Measurements from ENCODE around the gene BRSK2.
A peak's percentile ranks its signal among the peaks of the same experiment; 100 is the strongest.

Gene BRSK2

GRCh38 chr11:1456596-1457325, 67.0 kb downstream of the BRSK2 start:
- H3K4me3 ChIP-seq (ENCODE audit: low read length in 2 of 2), result no peak overlapping the region
- no peaks in the 10 kb centered on the region for H3K9me3 ChIP-seq (ENCODE audit: control insufficient read depth in 2 of 2, low read length in 2 of 2)
- H3K27ac ChIP-seq (ENCODE audit: low read depth in 2 of 2, low read length in 2 of 2), result no peak overlapping the region
- peaks cover 6% of the 10 kb centered on the region in 2 donors for H3K4me1 ChIP-seq (ENCODE audit: control insufficient read depth in 2 of 2, insufficient read depth in 2 of 2, low read length in 2 of 2)
- peaks cover 2 to 3% of the 10 kb centered on the region in 2 donors for H3K27me3 ChIP-seq (ENCODE audit: control insufficient read depth in 2 of 2, insufficient read depth in 2 of 2, low read length in 2 of 2)
- H3K9ac ChIP-seq (ENCODE audit: low read depth in 1 of 2, low read length in 2 of 2), result no peak overlapping the region
- no peaks in the 10 kb centered on the region for H3K36me3 ChIP-seq (ENCODE audit: control insufficient read depth in 2 of 2, insufficient read depth in 2 of 2, low read length in 2 of 2)

GRCh38 chr11:1457326-1457680, 67.6 kb downstream of the BRSK2 start:
- H3K27ac ChIP-seq (ENCODE audit: low read depth in 2 of 2, low read length in 2 of 2), result no peak overlapping the region
- H3K36me3 ChIP-seq (ENCODE audit: control insufficient read depth in 2 of 2, insufficient read depth in 2 of 2, low read length in 2 of 2), result no peaks in the 10 kb centered on the region
- H3K27me3 ChIP-seq (ENCODE audit: control insufficient read depth in 2 of 2, insufficient read depth in 2 of 2, low read length in 2 of 2), result peaks cover 2 to 3% of the 10 kb centered on the region in 2 donors
- H3K4me3 ChIP-seq (ENCODE audit: low read length in 2 of 2), result no peak overlapping the region
- no peaks in the 10 kb centered on the region for H3K9me3 ChIP-seq (ENCODE audit: control insufficient read depth in 2 of 2, low read length in 2 of 2)
- no peak overlapping the region for H3K9ac ChIP-seq (ENCODE audit: low read depth in 1 of 2, low read length in 2 of 2)
- peaks cover 6% of the 10 kb centered on the region in 2 donors for H3K4me1 ChIP-seq (ENCODE audit: control insufficient read depth in 2 of 2, insufficient read depth in 2 of 2, low read length in 2 of 2)

GRCh38 chr11:1457856-1458255, 68.1 kb downstream of the BRSK2 start:
- Histone ChIP-seq H3K27ac (ENCODE audit: low read depth in 2 of 2, low read length in 2 of 2) (no peak overlapping the region), H3K4me1 (ENCODE audit: control insufficient read depth in 2 of 2, insufficient read depth in 2 of 2, low read length in 2 of 2) (peaks cover 6% of the 10 kb centered on the region in 2 donors), H3K36me3 (ENCODE audit: control insufficient read depth in 2 of 2, insufficient read depth in 2 of 2, low read length in 2 of 2) (no peaks in the 10 kb centered on the region)

GRCh38 chr11:1458340-1459218, 68.8 kb downstream of the BRSK2 start:
- Histone ChIP-seq H3K36me3 (ENCODE audit: control insufficient read depth in 2 of 2, insufficient read depth in 2 of 2, low read length in 2 of 2) (no peaks in the 10 kb centered on the region), H3K4me3 (ENCODE audit: low read length in 2 of 2) (no peak overlapping the region), H3K27me3 (ENCODE audit: control insufficient read depth in 2 of 2, insufficient read depth in 2 of 2, low read length in 2 of 2) (peaks cover 0 to under 1% of the 10 kb centered on the region in 2 donors), H3K4me1 (ENCODE audit: control insufficient read depth in 2 of 2, insufficient read depth in 2 of 2, low read length in 2 of 2) (peaks cover 6% of the 10 kb centered on the region in 2 donors), H3K9ac (ENCODE audit: low read depth in 1 of 2, low read length in 2 of 2) (no peak overlapping the region), H3K27ac (ENCODE audit: low read depth in 2 of 2, low read length in 2 of 2) (peak overlapping the region in 1 of 2 donors; percentile 65), H3K9me3 (ENCODE audit: control insufficient read depth in 2 of 2, low read length in 2 of 2) (no peaks in the 10 kb centered on the region)

More at GRCh38 chr11:1457856-1458255, 68.1 kb downstream of the BRSK2 start:
- H3K4me3 ChIP-seq (ENCODE audit: low read length in 2 of 2), result no peak overlapping the region
- H3K27me3 ChIP-seq (ENCODE audit: control insufficient read depth in 2 of 2, insufficient read depth in 2 of 2, low read length in 2 of 2), result peaks cover 1 to 3% of the 10 kb centered on the region in 2 donors
- H3K9me3 ChIP-seq (ENCODE audit: control insufficient read depth in 2 of 2, low read length in 2 of 2), result no peaks in the 10 kb centered on the region
- no peak overlapping the region for H3K9ac ChIP-seq (ENCODE audit: low read depth in 1 of 2, low read length in 2 of 2)

- H3K9ac ChIP-seq (ENCODE audit: low read depth in 1 of 2, low read length in 2 of 2), result no peak overlapping the region
- H3K36me3 ChIP-seq (ENCODE audit: control insufficient read depth in 2 of 2, insufficient read depth in 2 of 2, low read length in 2 of 2), result no peaks in the 10 kb centered on the region
- no peak overlapping the region for H3K4me3 ChIP-seq (ENCODE audit: low read length in 2 of 2)
- H3K27ac ChIP-seq (ENCODE audit: low read depth in 2 of 2, low read length in 2 of 2), result peak overlapping the region; percentile 9 to 65
- H3K4me1 ChIP-seq (ENCODE audit: control insufficient read depth in 2 of 2, insufficient read depth in 2 of 2, low read length in 2 of 2), result peaks cover 6% of the 10 kb centered on the region in 2 donors
- no peaks in the 10 kb centered on the region for H3K27me3 ChIP-seq (ENCODE audit: control insufficient read depth in 2 of 2, insufficient read depth in 2 of 2, low read length in 2 of 2)
- H3K9me3 ChIP-seq (ENCODE audit: control insufficient read depth in 2 of 2, low read length in 2 of 2), result no peaks in the 10 kb centered on the region
Measured at GRCh38 chr11:1459219-1459575, 69.5 kb downstream of the BRSK2 start.

GRCh38 chr11:1459764-1460395, 70.1 kb downstream of the BRSK2 start:
- Histone ChIP-seq H3K9ac (ENCODE audit: low read depth in 1 of 2, low read length in 2 of 2) (no peak overlapping the region), H3K27me3 (ENCODE audit: control insufficient read depth in 2 of 2, insufficient read depth in 2 of 2, low read length in 2 of 2) (no peaks in the 10 kb centered on the region), H3K27ac (ENCODE audit: low read depth in 2 of 2, low read length in 2 of 2) (peak overlapping the region; percentile 22 to 65), H3K36me3 (ENCODE audit: control insufficient read depth in 2 of 2, insufficient read depth in 2 of 2, low read length in 2 of 2) (peaks cover 0 to 3% of the 10 kb centered on the region in 2 donors), H3K9me3 (ENCODE audit: control insufficient read depth in 2 of 2, low read length in 2 of 2) (no peaks in the 10 kb centered on the region), H3K4me1 (ENCODE audit: control insufficient read depth in 2 of 2, insufficient read depth in 2 of 2, low read length in 2 of 2) (peaks cover 6% of the 10 kb centered on the region in 2 donors), H3K4me3 (ENCODE audit: low read length in 2 of 2) (no peak overlapping the region)

- Histone ChIP-seq H3K36me3 (ENCODE audit: control insufficient read depth in 2 of 2, insufficient read depth in 2 of 2, low read length in 2 of 2) (peaks cover 2 to 3% of the 10 kb centered on the region in 2 donors), H3K9me3 (ENCODE audit: control insufficient read depth in 2 of 2, low read length in 2 of 2) (no peaks in the 10 kb centered on the region), H3K27ac (ENCODE audit: low read depth in 2 of 2, low read length in 2 of 2) (peak overlapping the region; percentile 64 to 70), H3K27me3 (ENCODE audit: control insufficient read depth in 2 of 2, insufficient read depth in 2 of 2, low read length in 2 of 2) (no peaks in the 10 kb centered on the region), H3K9ac (ENCODE audit: low read depth in 1 of 2, low read length in 2 of 2) (peak overlapping the region; percentile 32 to 34), H3K4me3 (ENCODE audit: low read length in 2 of 2) (peak overlapping the region; percentile 30 to 31), H3K4me1 (ENCODE audit: control insufficient read depth in 2 of 2, insufficient read depth in 2 of 2, low read length in 2 of 2) (peaks cover 6% of the 10 kb centered on the region in 2 donors)
Measured at GRCh38 chr11:1460396-1460985, 70.8 kb downstream of the BRSK2 start.

GRCh38 chr11:1460986-1461825, 71.5 kb downstream of the BRSK2 start:
- Histone ChIP-seq H3K36me3 (ENCODE audit: control insufficient read depth in 2 of 2, insufficient read depth in 2 of 2, low read length in 2 of 2) (peaks cover 3 to 4% of the 10 kb centered on the region in 2 donors), H3K27me3 (ENCODE audit: control insufficient read depth in 2 of 2, insufficient read depth in 2 of 2, low read length in 2 of 2) (no peaks in the 10 kb centered on the region), H3K4me1 (ENCODE audit: control insufficient read depth in 2 of 2, insufficient read depth in 2 of 2, low read length in 2 of 2) (peaks cover 6% of the 10 kb centered on the region in 2 donors), H3K9ac (ENCODE audit: low read depth in 1 of 2, low read length in 2 of 2) (peak overlapping the region; percentile 32 to 34), H3K4me3 (ENCODE audit: low read length in 2 of 2) (peak overlapping the region; percentile 30 to 31), H3K27ac (ENCODE audit: low read depth in 2 of 2, low read length in 2 of 2) (peak overlapping the region; percentile 64 to 70), H3K9me3 (ENCODE audit: control insufficient read depth in 2 of 2, low read length in 2 of 2) (no peaks in the 10 kb centered on the region)
